Brain microvascular endothelial cell (primary cell): ENCODE results near the gene SETD1A.

Source experiments
- DNase-seq: peaks from one replicate; pipeline ENCODE4 v3.0.0-alpha.2; 2020
- H3K27ac ChIP-seq: fragments of 250-450 bp; sonication (Bioruptor Pico); 2 replicates; pipeline ENCODE4 v1.5.1; 2020; ENCODE audit warnings: mild to moderate bottlenecking, moderate library complexity
- H3K27me3 ChIP-seq: fragments of 250-450 bp; sonication (Bioruptor Pico); replicated peaks from 2 replicates; pipeline ENCODE4 v1.5.1; 2020; ENCODE audit warnings: mild to moderate bottlenecking
- H3K36me3 ChIP-seq: fragments of 250-450 bp; sonication (Bioruptor Pico); replicated peaks from 2 replicates; pipeline ENCODE4 v1.5.1; 2020; ENCODE audit warnings: mild to moderate bottlenecking
- H3K4me3 ChIP-seq: 2 replicates; pipeline ENCODE4 v1.5.1; 2011; ENCODE audit warnings: low read depth, mild to moderate bottlenecking, control low read depth, low read length, moderate library complexity
- CTCF ChIP-seq: IDR thresholded peaks from 2 replicates; pipeline ENCODE4 v1.5.1; 2011; ENCODE audit warnings: low read depth, mild to moderate bottlenecking, moderate library complexity, low read length, control low read depth, inconsistent platforms; ENCODE audit errors: missing control alignments
- in situ Hi-C: cut with HindIII; loops from 2 replicates; pipeline ENCODE4 v1.10.0; 2017; ENCODE audit warnings: low sequenced_read_pairs, low pct_ligation_motif_present

Gene SETD1A

DNA sequence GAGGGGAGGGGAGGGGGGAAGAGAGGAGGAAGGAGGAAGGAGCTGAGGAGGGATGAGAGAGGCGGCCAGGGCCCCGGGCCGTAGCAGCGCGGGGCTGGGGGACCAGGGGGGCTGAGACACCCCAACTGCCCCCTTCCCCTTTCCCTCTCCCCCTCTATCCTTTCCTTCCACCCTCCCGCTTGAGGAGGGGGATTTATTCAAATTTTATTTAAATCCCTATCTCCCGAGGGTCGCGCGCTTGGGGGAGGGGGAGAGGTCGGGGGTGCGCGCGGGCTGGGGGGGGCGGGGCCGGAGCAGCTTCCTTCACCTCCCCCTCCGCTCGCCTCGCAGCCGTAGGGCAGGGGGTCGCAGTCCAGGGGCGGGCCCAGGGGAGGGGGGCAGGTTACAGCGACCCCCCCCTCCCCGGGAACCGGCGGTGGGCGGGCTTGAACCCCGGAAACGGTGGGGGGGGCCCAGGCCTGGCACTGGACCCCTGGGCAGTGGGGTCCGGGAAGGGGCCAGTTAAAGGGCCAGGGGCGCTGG lies 33.9 kb upstream of the SETD1A start, which contains the start of gene FBXL19:
TSS of gene FBXL19 (plus strand) at position 19 of the 522 bp plus-strand sequence. CDS start 2,183 bp downstream, outside the sequence.
- peak within 1 kb of the TSS; percentile 95 for H3K4me3 ChIP-seq
- no peak for DNase-seq
- peak within 1 kb of the TSS; percentile 97 for H3K27ac ChIP-seq
- in situ Hi-C loops = no loop called here
- H3K27me3 ChIP-seq = no peaks in the 10 kb centered on the region
- peaks cover 5% of the 10 kb centered on the region for H3K36me3 ChIP-seq
- no peak for TF ChIP-seq CTCF

DNA sequence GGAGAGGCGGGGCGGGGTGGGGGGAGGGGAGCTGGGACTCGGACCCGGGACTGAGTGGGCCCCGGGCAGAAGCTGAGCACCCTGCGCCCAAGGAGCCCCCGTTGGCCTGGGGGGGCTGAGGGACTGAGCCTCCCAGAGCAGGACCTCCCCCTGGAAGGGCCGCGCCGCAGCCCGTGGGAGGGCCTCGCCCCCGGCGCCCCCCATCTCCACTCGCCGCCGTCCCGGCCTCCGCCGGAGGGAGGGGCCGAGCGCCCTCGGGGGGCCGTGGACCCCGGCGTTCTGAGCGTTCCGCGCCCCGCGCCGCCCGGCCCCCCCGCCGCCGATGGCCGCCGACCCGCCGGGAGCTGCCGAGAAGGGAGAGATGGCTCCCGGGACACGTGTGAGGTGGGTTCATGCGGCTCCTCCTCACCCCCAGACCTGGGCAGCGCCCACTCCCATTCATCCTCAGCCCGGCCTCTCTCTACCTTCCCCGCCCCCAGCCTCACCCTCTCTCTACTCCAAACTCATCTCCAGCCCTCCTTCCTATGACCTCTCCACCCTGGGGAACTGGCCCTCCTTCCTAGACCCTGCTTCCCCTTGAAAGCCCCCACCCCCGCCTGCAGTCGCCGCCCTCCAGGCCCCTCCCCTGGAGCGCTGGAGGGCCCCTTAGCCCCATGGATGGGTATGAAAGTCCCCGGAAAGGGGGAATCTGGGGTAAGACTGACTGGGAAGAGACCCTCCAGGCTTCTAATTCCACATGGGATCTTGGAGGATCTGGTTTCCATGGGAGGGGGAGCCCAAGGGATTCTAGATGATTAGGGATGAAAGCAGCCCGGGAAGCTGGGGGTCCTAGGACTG lies 33.3 kb upstream of the SETD1A start:
- DNase-seq = no peak
- H3K27me3 ChIP-seq = no peaks in the 10 kb centered on the region
- H3K4me3 ChIP-seq = peak overlapping the region; percentile 72
- in situ Hi-C loops = no loop called here
- TF ChIP-seq CTCF = no peak
- H3K36me3 ChIP-seq = peaks cover 6% of the 10 kb centered on the region
- no peak overlapping the region for H3K27ac ChIP-seq

- no peak overlapping the region for H3K27ac ChIP-seq
- H3K4me3 ChIP-seq = peak overlapping the region; percentile 72
- no peaks in the 10 kb centered on the region for H3K27me3 ChIP-seq
- no peak for DNase-seq
- peaks cover 14% of the 10 kb centered on the region for H3K36me3 ChIP-seq
- TF ChIP-seq CTCF = no peak
- in situ Hi-C loops = loop anchor here (25.0 kb wide), 1 partner anchor 537 kb away; the partner anchor contains the start of genes ARMC5 and TGFB1I1
Measured at GRCh38 chr16:30924913-30925631, 32.5 kb upstream of the SETD1A start.

GRCh38 chr16:30925632-30925987 lies 31.9 kb upstream of the SETD1A start:
- no peak for DNase-seq
- Histone ChIP-seq H3K27ac (no peak overlapping the region), H3K4me3 (no peak overlapping the region), H3K36me3 (peaks cover 19% of the 10 kb centered on the region), H3K27me3 (no peaks in the 10 kb centered on the region)
- in situ Hi-C loops = loop anchor here (25.0 kb wide), 1 partner anchor 537 kb away; the partner anchor contains the start of genes ARMC5 and TGFB1I1
- no peak for TF ChIP-seq CTCF

- no peaks in the 10 kb centered on the region for H3K27me3 ChIP-seq
- peaks cover 25% of the 10 kb centered on the region for H3K36me3 ChIP-seq
- in situ Hi-C loops = loop anchor here (25.0 kb wide), 1 partner anchor 536 kb away; the partner anchor contains the start of genes ARMC5 and TGFB1I1
- DNase-seq = no peak
- TF ChIP-seq CTCF = no peak
- no peak overlapping the region for H3K27ac ChIP-seq
- no peak overlapping the region for H3K4me3 ChIP-seq
Measured at GRCh38 chr16:30925995-30926811, 31.4 kb upstream of the SETD1A start.
